ENCODE results near the gene CCDC33. TPM values are rescaled to one million over a fixed set of nuclear protein-coding genes. Genes with fewer than 3 reads are reported as not detected.

Gene CCDC33
- total RNA-seq, 1 experiment from 2014 or later: 0.77 TPM

GRCh38 chr15:74281147-74282133 lies 45.3 kb downstream of the CCDC33 start:
- DNase-seq (no peak), ATAC-seq (no peak)
- no peaks in the 10 kb centered on the region for H3K36me3 ChIP-seq (ENCODE audit: low read depth, low read length)
- no peaks in the 10 kb centered on the region for H3K9me2 ChIP-seq (replicated peaks; ENCODE audit: low read length)
- H3K79me2 ChIP-seq (ENCODE audit: low read length): no peaks in the 10 kb centered on the region
- H3K9ac ChIP-seq (ENCODE audit: low read length): no peak overlapping the region
- H3K4me3 ChIP-seq (ENCODE audit: low read length): no peak overlapping the region
- no peaks in the 10 kb centered on the region for H4K20me1 ChIP-seq (ENCODE audit: low read length)
- ChIA-PET CTCF (no interaction called here), POLR2A (ENCODE audit: unreplicated experiment) (no interaction called here)
- no peak overlapping the region for H3K4me2 ChIP-seq (ENCODE audit: low read length)
- no peaks in the 10 kb centered on the region for H3K9me3 ChIP-seq (ENCODE audit: low read length)
- intact Hi-C loops (cut with micrococcal nuclease): no loop called here
- no TSS peak for BruUV-seq (replicated peaks)
- no peak overlapping the region for H2AFZ ChIP-seq (ENCODE audit: low read length)
- no peaks in the 10 kb centered on the region for H3K4me1 ChIP-seq (ENCODE audit: insufficient read depth, low read length)
- H3F3A ChIP-seq (ENCODE audit: low read length, unreplicated experiment): no peaks in the 10 kb centered on the region
- H3K27me3 ChIP-seq (ENCODE audit: low read length): peaks cover 48% of the 10 kb centered on the region
- no peak for TF ChIP-seq EZH2 (IDR thresholded peaks at IDR 0.05; ENCODE audit: low read length, unreplicated experiment)
- TF ChIP-seq, protein P1, sequence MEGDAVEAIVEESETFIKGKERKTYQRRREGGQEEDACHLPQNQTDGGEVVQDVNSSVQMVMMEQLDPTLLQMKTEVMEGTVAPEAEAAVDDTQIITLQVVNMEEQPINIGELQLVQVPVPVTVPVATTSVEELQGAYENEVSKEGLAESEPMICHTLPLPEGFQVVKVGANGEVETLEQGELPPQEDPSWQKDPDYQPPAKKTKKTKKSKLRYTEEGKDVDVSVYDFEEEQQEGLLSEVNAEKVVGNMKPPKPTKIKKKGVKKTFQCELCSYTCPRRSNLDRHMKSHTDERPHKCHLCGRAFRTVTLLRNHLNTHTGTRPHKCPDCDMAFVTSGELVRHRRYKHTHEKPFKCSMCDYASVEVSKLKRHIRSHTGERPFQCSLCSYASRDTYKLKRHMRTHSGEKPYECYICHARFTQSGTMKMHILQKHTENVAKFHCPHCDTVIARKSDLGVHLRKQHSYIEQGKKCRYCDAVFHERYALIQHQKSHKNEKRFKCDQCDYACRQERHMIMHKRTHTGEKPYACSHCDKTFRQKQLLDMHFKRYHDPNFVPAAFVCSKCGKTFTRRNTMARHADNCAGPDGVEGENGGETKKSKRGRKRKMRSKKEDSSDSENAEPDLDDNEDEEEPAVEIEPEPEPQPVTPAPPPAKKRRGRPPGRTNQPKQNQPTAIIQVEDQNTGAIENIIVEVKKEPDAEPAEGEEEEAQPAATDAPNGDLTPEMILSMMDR (conservative IDR thresholded peaks at IDR 0.05; ENCODE audit: low read depth, low read length): no peak
- TF ChIP-seq EZH2phosphoT487 (IDR thresholded peaks at IDR 0.05; ENCODE audit: borderline replicate concordance, low read length): no peak
- H3K27ac ChIP-seq (ENCODE audit: low read length): no peak overlapping the region

DNA sequence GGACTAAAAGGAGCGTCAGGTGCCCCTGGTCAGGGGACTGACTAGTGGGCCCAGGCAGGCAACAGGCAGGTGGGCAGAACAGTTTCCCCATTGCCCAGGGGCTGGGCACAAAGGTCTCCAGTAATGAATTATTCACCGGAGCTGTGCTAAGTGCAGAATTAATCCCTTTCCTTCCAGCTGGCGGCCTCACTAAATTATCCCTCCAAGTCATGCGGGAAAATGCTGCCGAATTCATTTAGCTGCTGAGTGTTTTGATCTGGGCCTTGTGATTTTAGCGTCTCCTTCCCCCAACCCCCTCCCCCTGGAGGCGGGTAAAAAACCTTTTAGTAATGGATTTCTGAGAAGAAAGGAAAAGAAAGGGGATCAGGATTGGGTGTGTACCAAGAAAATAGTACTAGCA lies 47.2 kb downstream of the CCDC33 start:
- no peaks in the 10 kb centered on the region for H3K4me1 ChIP-seq (ENCODE audit: insufficient read depth, low read length)
- no peak overlapping the region for H3K9ac ChIP-seq (ENCODE audit: low read length)
- H3F3A ChIP-seq (ENCODE audit: low read length, unreplicated experiment): no peaks in the 10 kb centered on the region
- H3K27ac ChIP-seq (ENCODE audit: low read length): no peak overlapping the region
- peaks cover 49% of the 10 kb centered on the region for H3K27me3 ChIP-seq (ENCODE audit: low read length)
- no peaks in the 10 kb centered on the region for H3K9me3 ChIP-seq (ENCODE audit: low read length)
- H3K4me2 ChIP-seq (ENCODE audit: low read length): no peak overlapping the region
- BruUV-seq (replicated peaks): no TSS peak
- no peaks in the 10 kb centered on the region for H3K79me2 ChIP-seq (ENCODE audit: low read length)
- ATAC-seq: no peak
- no peak overlapping the region for H3K4me3 ChIP-seq (ENCODE audit: low read length)
- H4K20me1 ChIP-seq (ENCODE audit: low read length): no peaks in the 10 kb centered on the region
- H3K36me3 ChIP-seq (ENCODE audit: low read depth, low read length): no peaks in the 10 kb centered on the region
- ChIA-PET CTCF (no interaction called here), POLR2A (ENCODE audit: unreplicated experiment) (no interaction called here)
- no peak overlapping the region for H2AFZ ChIP-seq (ENCODE audit: low read length)
- TF ChIP-seq EZH2phosphoT487 (IDR thresholded peaks at IDR 0.05; ENCODE audit: borderline replicate concordance, low read length) (no peak), EZH2 (IDR thresholded peaks at IDR 0.05; ENCODE audit: low read length, unreplicated experiment) (no peak)
- TF ChIP-seq, protein P1 (conservative IDR thresholded peaks at IDR 0.05; ENCODE audit: low read depth, low read length): no peak
- H3K9me2 ChIP-seq (replicated peaks; ENCODE audit: low read length): no peaks in the 10 kb centered on the region
- no peak for DNase-seq
- intact Hi-C loops (cut with micrococcal nuclease): no loop called here

DNA sequence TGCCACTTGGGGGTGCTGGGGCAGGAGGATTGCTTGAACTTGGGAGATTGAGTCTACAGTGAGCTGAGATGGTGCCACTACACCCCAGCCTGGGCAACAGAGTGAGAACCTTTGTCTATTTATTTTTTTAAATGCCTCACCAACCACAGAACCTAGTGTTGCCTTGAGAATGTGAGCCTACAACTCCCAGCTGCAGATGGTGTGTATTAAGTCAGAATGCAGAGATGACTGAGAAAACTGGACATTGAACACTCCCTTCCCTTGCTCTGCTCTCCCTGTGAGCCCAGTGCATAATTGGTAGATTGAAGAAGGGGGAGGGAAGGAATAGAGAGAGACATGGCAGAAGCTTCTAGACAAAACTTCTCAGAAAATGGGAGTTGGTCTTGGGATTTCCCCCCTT lies 53.5 kb downstream of the CCDC33 start:
- ChIA-PET CTCF (no interaction called here), POLR2A (ENCODE audit: unreplicated experiment) (no interaction called here)
- no peaks in the 10 kb centered on the region for H3K9me3 ChIP-seq (ENCODE audit: low read length)
- H3K27me3 ChIP-seq (ENCODE audit: low read length): peaks cover 9% of the 10 kb centered on the region
- no peak overlapping the region for H3K9ac ChIP-seq (ENCODE audit: low read length)
- H3K4me2 ChIP-seq (ENCODE audit: low read length): no peak overlapping the region
- no TSS peak for BruUV-seq (replicated peaks)
- no peaks in the 10 kb centered on the region for H3K4me1 ChIP-seq (ENCODE audit: insufficient read depth, low read length)
- TF ChIP-seq EZH2phosphoT487 (IDR thresholded peaks at IDR 0.05; ENCODE audit: borderline replicate concordance, low read length) (no peak), EZH2 (IDR thresholded peaks at IDR 0.05; ENCODE audit: low read length, unreplicated experiment) (no peak)
- TF ChIP-seq, protein P1 (conservative IDR thresholded peaks at IDR 0.05; ENCODE audit: low read depth, low read length): no peak
- H3K79me2 ChIP-seq (ENCODE audit: low read length): no peaks in the 10 kb centered on the region
- no peak for ATAC-seq
- no peaks in the 10 kb centered on the region for H3K36me3 ChIP-seq (ENCODE audit: low read depth, low read length)
- no peaks in the 10 kb centered on the region for H3F3A ChIP-seq (ENCODE audit: low read length, unreplicated experiment)
- no peak overlapping the region for H3K4me3 ChIP-seq (ENCODE audit: low read length)
- no peak overlapping the region for H3K27ac ChIP-seq (ENCODE audit: low read length)
- DNase-seq: no peak
- intact Hi-C loops (cut with micrococcal nuclease): no loop called here
- H3K9me2 ChIP-seq (replicated peaks; ENCODE audit: low read length): no peaks in the 10 kb centered on the region
- H2AFZ ChIP-seq (ENCODE audit: low read length): no peak overlapping the region
- H4K20me1 ChIP-seq (ENCODE audit: low read length): no peaks in the 10 kb centered on the region

All from PC-3 (cell line).